ENCODE results near the gene HLCS.

HLCS gene

DNA sequence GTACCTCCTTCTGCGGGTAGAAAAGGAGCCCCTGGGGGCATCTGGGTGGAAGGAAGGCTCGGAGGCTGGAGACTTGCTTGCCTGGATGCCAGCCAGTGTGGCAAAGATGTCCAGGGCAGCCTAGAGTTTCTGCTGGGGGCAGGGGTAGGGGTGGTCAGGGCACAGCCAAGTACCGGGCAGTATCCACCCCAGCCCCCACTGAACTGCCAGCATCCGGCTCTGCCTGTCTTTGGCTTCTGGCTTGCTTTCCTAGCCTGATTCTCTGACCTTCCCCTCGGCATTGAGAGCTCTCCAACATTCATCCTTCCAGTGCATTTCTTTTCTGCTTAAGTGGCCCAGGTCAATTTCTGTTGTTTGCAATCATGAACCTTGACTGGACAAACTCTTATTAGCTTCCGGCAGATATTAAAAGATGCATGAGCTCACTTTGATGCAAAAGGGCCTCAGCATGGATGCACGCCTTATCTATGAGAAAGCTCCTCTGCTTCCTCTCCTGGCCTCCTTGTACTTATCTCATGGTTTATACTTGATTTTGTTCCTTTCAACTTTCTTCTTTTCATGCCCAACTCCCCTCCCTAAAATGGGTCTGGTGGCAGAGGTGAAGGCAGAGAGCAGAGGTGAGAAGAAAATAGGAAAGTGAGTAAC is 116.9 kb downstream of the HLCS start:
- Histone ChIP-seq H3F3A (ENCODE audit: insufficient read depth) (no peaks in the 10 kb centered on the region), H3K27ac (ENCODE audit: low read depth, low read length) (no peak overlapping the region), H3K9me3 (ENCODE audit: insufficient read depth, low read length) (no peaks in the 10 kb centered on the region), H3K9me2 (replicated peaks; ENCODE audit: insufficient read depth, low read length) (no peaks in the 10 kb centered on the region), H3K9ac (ENCODE audit: low read length) (no peak overlapping the region), H3K36me3 (ENCODE audit: low read length) (no peaks in the 10 kb centered on the region), H2AFZ (ENCODE audit: low read depth, low read length, severe bottlenecking) (no peak overlapping the region), H4K20me1 (ENCODE audit: low read depth, low read length) (no peaks in the 10 kb centered on the region), H3K27me3 (ENCODE audit: low read length) (no peaks in the 10 kb centered on the region), H3K4me2 (ENCODE audit: low read depth, low read length, poor library complexity, severe bottlenecking) (no peak overlapping the region), H3K79me2 (ENCODE audit: insufficient read depth, low read length) (no peaks in the 10 kb centered on the region), H3K4me3 (ENCODE audit: insufficient read depth, low read length, poor library complexity, severe bottlenecking) (no peak overlapping the region)
- no peak for TF ChIP-seq CTCF (IDR thresholded peaks at IDR 0.05; ENCODE audit: insufficient read depth, low read length, poor library complexity, severe bottlenecking)
- no peak for TF ChIP-seq EZH2phosphoT487 (conservative IDR thresholded peaks at IDR 0.05; ENCODE audit: low read length)

- H3K9me2 ChIP-seq (replicated peaks; ENCODE audit: insufficient read depth, low read length): no peaks in the 10 kb centered on the region
- no peak overlapping the region for H2AFZ ChIP-seq (ENCODE audit: low read depth, low read length, severe bottlenecking)
- no peaks in the 10 kb centered on the region for H3K9me3 ChIP-seq (ENCODE audit: insufficient read depth, low read length)
- no peak overlapping the region for H3K4me3 ChIP-seq (ENCODE audit: insufficient read depth, low read length, poor library complexity, severe bottlenecking)
- no peak for TF ChIP-seq CTCF (IDR thresholded peaks at IDR 0.05; ENCODE audit: insufficient read depth, low read length, poor library complexity, severe bottlenecking)
- H3F3A ChIP-seq (ENCODE audit: insufficient read depth): no peaks in the 10 kb centered on the region
- no peaks in the 10 kb centered on the region for H3K27me3 ChIP-seq (ENCODE audit: low read length)
- H4K20me1 ChIP-seq (ENCODE audit: low read depth, low read length): no peaks in the 10 kb centered on the region
- H3K4me2 ChIP-seq (ENCODE audit: low read depth, low read length, poor library complexity, severe bottlenecking): no peak overlapping the region
- no peak overlapping the region for H3K9ac ChIP-seq (ENCODE audit: low read length)
- no peaks in the 10 kb centered on the region for H3K79me2 ChIP-seq (ENCODE audit: insufficient read depth, low read length)
- no peak overlapping the region for H3K27ac ChIP-seq (ENCODE audit: low read depth, low read length)
- H3K36me3 ChIP-seq (ENCODE audit: low read length): no peaks in the 10 kb centered on the region
Observed at GRCh38 chr21:36848730-36849274, 117.7 kb downstream of the HLCS start.

DNA sequence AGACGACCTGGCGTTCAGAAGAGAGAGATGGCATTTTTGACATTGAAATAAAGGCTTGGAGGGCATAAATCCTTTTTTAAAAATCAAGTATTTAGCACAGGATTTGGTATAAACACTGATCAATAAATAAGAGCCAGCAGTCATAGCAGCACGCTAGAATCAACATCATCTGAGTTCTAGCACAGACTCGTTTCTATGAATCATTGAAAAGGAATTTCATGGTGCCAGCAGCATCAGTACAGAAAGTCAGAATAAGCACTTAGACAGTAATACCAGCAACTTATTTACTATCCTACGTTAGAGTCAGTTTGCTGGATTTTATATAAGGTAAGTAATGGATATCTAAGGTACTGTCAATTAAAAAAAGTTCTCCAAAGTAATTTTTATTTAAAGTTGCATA is 119.3 kb downstream of the HLCS start:
- Histone ChIP-seq H4K20me1 (ENCODE audit: low read depth, low read length) (no peaks in the 10 kb centered on the region), H3K27me3 (ENCODE audit: low read length) (no peaks in the 10 kb centered on the region), H2AFZ (ENCODE audit: low read depth, low read length, severe bottlenecking) (no peak overlapping the region), H3K9ac (ENCODE audit: low read length) (no peak overlapping the region), H3K36me3 (ENCODE audit: low read length) (no peaks in the 10 kb centered on the region), H3K4me2 (ENCODE audit: low read depth, low read length, poor library complexity, severe bottlenecking) (no peak overlapping the region), H3K9me3 (ENCODE audit: insufficient read depth, low read length) (no peaks in the 10 kb centered on the region), H3K79me2 (ENCODE audit: insufficient read depth, low read length) (no peaks in the 10 kb centered on the region), H3F3A (ENCODE audit: insufficient read depth) (no peaks in the 10 kb centered on the region), H3K27ac (ENCODE audit: low read depth, low read length) (no peak overlapping the region), H3K9me2 (replicated peaks; ENCODE audit: insufficient read depth, low read length) (no peaks in the 10 kb centered on the region), H3K4me3 (ENCODE audit: insufficient read depth, low read length, poor library complexity, severe bottlenecking) (no peak overlapping the region)
- TF ChIP-seq CTCF (IDR thresholded peaks at IDR 0.05; ENCODE audit: insufficient read depth, low read length, poor library complexity, severe bottlenecking) (no peak), EZH2phosphoT487 (conservative IDR thresholded peaks at IDR 0.05; ENCODE audit: low read length) (no peak)

Data from SU-DHL-6 (cell line).